ENCODE data around the gene MVB12B.

MVB12B gene

DNA sequence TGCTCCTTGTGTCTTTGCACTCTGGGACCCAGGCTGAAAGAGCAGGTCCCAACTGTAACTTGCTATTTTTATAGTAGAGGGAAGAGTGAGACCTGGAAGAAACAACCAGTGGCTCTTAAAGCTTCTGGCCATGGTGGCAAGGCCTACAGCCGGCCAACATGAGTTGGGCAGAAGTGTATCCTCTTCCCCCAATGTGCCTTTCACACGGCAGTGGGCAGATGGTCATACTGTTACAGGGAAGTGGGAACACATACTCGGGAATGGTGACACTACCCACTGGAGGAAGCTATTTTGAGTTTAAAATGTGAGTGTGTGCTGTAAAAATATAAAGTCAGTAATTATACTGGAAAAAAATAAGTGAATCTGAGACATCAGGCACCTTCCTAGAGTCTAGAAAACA, 116.0 kb downstream of the MVB12B start:
- H3K27me3 ChIP-seq (ENCODE audit: control insufficient read depth in 1 of 2, insufficient read depth in 2 of 2, low read length in 2 of 2), result no peaks in the 10 kb centered on the region
- no peak overlapping the region for H3K4me3 ChIP-seq (ENCODE audit: low read depth in 1 of 2, low read length in 2 of 2)
- H3K4me1 ChIP-seq (ENCODE audit: insufficient read depth, low read length), result no peaks in the 10 kb centered on the region
- no peak overlapping the region for H3K9ac ChIP-seq (ENCODE audit: low read length)
- H3K27ac ChIP-seq (ENCODE audit: low read depth, low read length), result no peak overlapping the region
- no peaks in the 10 kb centered on the region for H3K36me3 ChIP-seq (ENCODE audit: insufficient read depth, low read length)
- H3K9me3 ChIP-seq (ENCODE audit: low read length), result no peaks in the 10 kb centered on the region

- Histone ChIP-seq H3K9ac (ENCODE audit: low read length) (no peak overlapping the region), H3K36me3 (ENCODE audit: insufficient read depth, low read length) (no peaks in the 10 kb centered on the region), H3K9me3 (ENCODE audit: low read length) (no peaks in the 10 kb centered on the region), H3K27ac (ENCODE audit: low read depth, low read length) (no peak overlapping the region), H3K4me1 (ENCODE audit: insufficient read depth, low read length) (no peaks in the 10 kb centered on the region), H3K27me3 (ENCODE audit: control insufficient read depth in 1 of 2, insufficient read depth in 2 of 2, low read length in 2 of 2) (no peaks in the 10 kb centered on the region), H3K4me3 (ENCODE audit: low read depth in 1 of 2, low read length in 2 of 2) (no peak overlapping the region)
Measured at GRCh38 chr9:126443144-126443543, 116.5 kb downstream of the MVB12B start.

- H3K4me3 ChIP-seq (ENCODE audit: low read depth in 1 of 2, low read length in 2 of 2), result no peak overlapping the region
- H3K4me1 ChIP-seq (ENCODE audit: insufficient read depth, low read length), result no peaks in the 10 kb centered on the region
- no peaks in the 10 kb centered on the region for H3K9me3 ChIP-seq (ENCODE audit: low read length)
- H3K36me3 ChIP-seq (ENCODE audit: insufficient read depth, low read length), result no peaks in the 10 kb centered on the region
- no peaks in the 10 kb centered on the region for H3K27me3 ChIP-seq (ENCODE audit: control insufficient read depth in 1 of 2, insufficient read depth in 2 of 2, low read length in 2 of 2)
- H3K27ac ChIP-seq (ENCODE audit: low read depth, low read length), result no peak overlapping the region
- H3K9ac ChIP-seq (ENCODE audit: low read length), result no peak overlapping the region
Measured at GRCh38 chr9:126448136-126448535, 121.5 kb downstream of the MVB12B start.

- Histone ChIP-seq H3K27me3 (ENCODE audit: control insufficient read depth in 1 of 2, insufficient read depth in 2 of 2, low read length in 2 of 2) (no peaks in the 10 kb centered on the region), H3K4me1 (ENCODE audit: insufficient read depth, low read length) (no peaks in the 10 kb centered on the region), H3K27ac (ENCODE audit: low read depth, low read length) (no peak overlapping the region), H3K9me3 (ENCODE audit: low read length) (no peaks in the 10 kb centered on the region), H3K9ac (ENCODE audit: low read length) (no peak overlapping the region), H3K36me3 (ENCODE audit: insufficient read depth, low read length) (no peaks in the 10 kb centered on the region), H3K4me3 (ENCODE audit: low read depth in 1 of 2, low read length in 2 of 2) (no peak overlapping the region)
Measured at GRCh38 chr9:126448865-126449577, 122.4 kb downstream of the MVB12B start.

DNA sequence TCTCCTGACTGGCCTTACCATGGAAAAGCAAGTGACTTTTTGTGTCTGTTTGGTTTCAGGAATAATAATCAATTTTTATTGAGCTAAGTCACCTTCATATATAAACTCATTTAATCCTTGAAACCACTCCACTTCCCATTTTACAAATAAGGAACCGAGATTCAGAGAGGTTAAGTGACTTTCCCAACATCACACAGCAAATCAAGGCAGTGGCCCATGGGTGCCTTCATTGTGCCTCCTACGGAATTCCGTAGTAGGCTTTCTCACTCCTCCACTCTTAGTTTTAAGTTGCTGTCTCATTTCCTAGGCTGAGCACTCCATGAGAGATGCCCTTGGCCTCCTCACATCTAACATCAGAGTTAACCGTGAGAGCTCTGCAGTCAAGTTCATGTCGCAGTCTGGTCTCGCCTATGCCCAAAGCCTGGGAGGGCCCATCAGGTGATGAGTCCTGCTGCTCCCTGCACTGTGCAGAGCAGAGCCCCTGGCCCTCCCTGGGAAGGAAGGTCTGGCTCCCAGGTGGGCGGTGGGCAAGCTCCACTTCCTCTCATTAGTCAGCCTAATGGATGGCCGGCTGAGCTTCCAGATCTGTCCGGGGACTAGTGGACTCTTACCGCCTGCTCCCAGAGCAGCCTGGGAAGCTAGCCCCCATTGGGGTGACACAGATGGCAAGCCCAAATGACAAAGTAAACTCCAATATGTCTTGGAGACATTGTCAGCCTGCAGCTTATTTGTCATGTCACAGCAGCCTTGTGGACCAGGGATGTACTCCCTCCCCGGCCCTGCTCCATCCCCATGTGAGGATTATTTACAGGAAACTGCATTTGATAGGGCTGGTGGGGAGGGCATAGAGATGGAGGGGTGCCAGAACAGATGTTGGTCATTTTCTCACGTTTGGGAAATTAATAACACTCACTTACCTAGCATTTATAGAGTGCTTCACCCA, 123.4 kb downstream of the MVB12B start:
- Histone ChIP-seq H3K4me1 (ENCODE audit: insufficient read depth, low read length) (no peaks in the 10 kb centered on the region), H3K27ac (ENCODE audit: low read depth, low read length) (no peak overlapping the region), H3K9me3 (ENCODE audit: low read length) (no peaks in the 10 kb centered on the region), H3K4me3 (ENCODE audit: low read depth in 1 of 2, low read length in 2 of 2) (no peak overlapping the region), H3K36me3 (ENCODE audit: insufficient read depth, low read length) (no peaks in the 10 kb centered on the region), H3K27me3 (ENCODE audit: control insufficient read depth in 1 of 2, insufficient read depth in 2 of 2, low read length in 2 of 2) (no peaks in the 10 kb centered on the region), H3K9ac (ENCODE audit: low read length) (no peak overlapping the region)

DNA sequence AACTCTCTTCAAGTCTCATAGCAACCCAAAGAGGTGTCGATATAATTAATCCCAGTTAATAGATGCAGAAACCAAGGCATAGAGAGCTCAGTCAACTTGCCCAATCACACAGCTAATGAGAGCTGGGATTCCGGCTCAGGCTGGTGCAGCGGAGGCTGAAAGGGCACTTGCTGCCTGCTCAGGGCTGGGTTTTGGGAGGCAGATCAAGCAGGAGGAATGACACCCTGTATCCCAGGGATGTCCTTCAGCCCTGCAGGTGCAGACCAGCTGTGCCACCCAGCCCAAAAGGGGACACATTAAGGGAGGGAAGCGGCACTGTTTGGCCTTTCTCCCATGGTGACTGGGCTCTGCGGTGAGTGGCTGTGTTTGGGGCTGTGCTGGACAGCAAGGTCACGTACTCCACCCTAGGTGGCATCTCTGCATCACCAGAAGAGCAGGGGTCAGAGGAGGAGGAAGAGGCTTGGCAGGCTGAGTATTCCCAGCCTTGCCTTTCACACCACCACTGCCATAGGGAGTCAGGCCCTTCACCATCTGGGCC, 124.1 kb downstream of the MVB12B start:
- H3K4me1 ChIP-seq (ENCODE audit: insufficient read depth, low read length), result no peaks in the 10 kb centered on the region
- no peak overlapping the region for H3K27ac ChIP-seq (ENCODE audit: low read depth, low read length)

DNA sequence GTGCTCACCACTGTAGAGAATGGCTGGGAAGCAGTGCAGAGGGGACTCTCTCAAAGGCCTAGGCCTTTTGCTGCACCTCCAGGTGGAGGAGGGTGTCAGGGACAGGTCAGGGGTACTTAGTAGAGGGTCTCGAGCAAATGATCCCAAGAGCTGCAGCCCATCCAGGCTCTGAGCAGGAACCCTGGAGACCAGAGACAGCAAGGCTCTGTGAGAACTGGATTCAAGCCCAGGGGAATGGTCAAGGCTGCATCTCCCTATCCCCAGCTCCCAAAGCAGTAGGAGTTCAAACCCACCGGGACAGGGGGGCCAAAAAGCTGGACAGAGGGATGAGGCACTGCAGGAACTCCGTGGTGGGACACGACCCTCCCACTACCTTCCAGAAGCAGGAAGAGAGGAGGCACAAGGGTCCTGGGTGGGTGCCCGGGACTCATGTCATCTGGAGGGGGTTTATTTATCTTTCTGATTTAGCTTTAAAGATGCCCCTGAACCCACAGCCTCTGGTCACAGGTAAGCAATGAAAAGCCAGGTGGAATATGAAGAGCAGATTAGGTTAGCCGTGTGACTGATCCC, 124.8 kb downstream of the MVB12B start:
- H3K9ac ChIP-seq (ENCODE audit: low read length), result no peak overlapping the region
- no peak overlapping the region for H3K27ac ChIP-seq (ENCODE audit: low read depth, low read length)
- H3K4me1 ChIP-seq (ENCODE audit: insufficient read depth, low read length), result no peaks in the 10 kb centered on the region
- no peak overlapping the region for H3K4me3 ChIP-seq (ENCODE audit: low read depth in 1 of 2, low read length in 2 of 2)
- no peaks in the 10 kb centered on the region for H3K36me3 ChIP-seq (ENCODE audit: insufficient read depth, low read length)
- H3K9me3 ChIP-seq (ENCODE audit: low read length), result no peaks in the 10 kb centered on the region
- no peaks in the 10 kb centered on the region for H3K27me3 ChIP-seq (ENCODE audit: control insufficient read depth in 1 of 2, insufficient read depth in 2 of 2, low read length in 2 of 2)

More for the DNA sequence above, 124.1 kb downstream of the MVB12B start:
- no peak overlapping the region for H3K4me3 ChIP-seq (ENCODE audit: low read depth in 1 of 2, low read length in 2 of 2)
- no peak overlapping the region for H3K9ac ChIP-seq (ENCODE audit: low read length)
- no peaks in the 10 kb centered on the region for H3K36me3 ChIP-seq (ENCODE audit: insufficient read depth, low read length)
- H3K27me3 ChIP-seq (ENCODE audit: control insufficient read depth in 1 of 2, insufficient read depth in 2 of 2, low read length in 2 of 2), result no peaks in the 10 kb centered on the region
- H3K9me3 ChIP-seq (ENCODE audit: low read length), result no peaks in the 10 kb centered on the region

DNA sequence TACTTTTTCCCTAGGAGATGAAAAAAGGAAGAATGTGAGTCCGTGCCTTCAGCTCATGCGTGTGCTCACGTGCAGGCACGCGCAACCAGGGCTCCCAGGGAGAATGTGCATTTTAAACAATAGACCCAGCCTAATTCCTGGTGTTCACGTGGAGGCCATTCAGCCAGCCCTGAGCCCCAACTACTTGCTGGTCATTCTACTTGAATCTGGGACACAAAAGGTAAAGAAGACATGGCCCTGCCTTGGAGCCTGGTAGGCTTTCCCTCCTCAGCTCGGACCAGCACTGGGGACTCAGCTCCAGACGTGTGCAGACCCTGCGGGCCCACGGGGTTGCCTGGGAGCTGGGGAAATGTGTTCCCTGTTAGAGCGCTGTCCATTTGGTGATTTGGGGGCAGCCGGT, 125.5 kb downstream of the MVB12B start:
- Histone ChIP-seq H3K4me3 (ENCODE audit: low read depth in 1 of 2, low read length in 2 of 2) (no peak overlapping the region), H3K4me1 (ENCODE audit: insufficient read depth, low read length) (no peaks in the 10 kb centered on the region), H3K36me3 (ENCODE audit: insufficient read depth, low read length) (no peaks in the 10 kb centered on the region), H3K27me3 (ENCODE audit: control insufficient read depth in 1 of 2, insufficient read depth in 2 of 2, low read length in 2 of 2) (no peaks in the 10 kb centered on the region), H3K9ac (ENCODE audit: low read length) (no peak overlapping the region), H3K9me3 (ENCODE audit: low read length) (no peaks in the 10 kb centered on the region), H3K27ac (ENCODE audit: low read depth, low read length) (no peak overlapping the region)

DNA sequence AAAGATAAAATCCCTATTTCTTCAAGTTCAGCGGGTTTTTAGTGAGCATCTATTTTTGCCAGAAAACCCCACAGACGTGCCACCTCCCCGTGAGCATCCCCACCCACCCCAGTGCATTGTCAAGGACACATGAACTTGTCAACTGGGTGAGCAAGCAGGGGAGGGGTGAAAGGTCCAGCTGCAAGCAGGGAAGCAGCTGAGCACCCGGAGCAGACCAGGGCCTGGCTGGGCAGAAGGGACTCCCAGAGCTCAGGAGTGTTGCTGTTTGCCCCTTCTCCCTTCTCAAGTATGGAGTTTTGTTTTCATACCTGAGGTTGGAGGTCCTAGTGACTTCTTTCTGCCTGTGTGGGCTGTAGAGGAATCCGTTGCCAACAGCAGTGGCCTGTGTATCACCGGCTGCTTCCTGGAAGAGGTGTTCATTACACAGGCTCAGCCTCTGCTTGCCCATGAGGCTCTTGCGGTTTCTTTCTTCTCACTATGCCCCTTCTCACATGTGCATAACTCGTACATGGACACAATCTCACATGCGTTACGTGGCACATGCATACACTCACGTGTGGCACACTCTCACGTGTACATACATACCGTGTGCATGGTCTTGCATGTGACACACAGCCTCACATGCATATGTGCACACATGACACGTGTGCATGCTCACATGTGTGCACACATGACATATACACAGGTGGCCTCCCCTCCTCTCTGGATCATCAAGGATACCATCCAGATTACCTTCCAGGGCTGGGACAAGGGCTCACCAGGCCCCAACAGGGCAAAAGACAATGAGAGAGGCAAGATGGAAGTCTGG, 126.7 kb downstream of the MVB12B start:
- no peak overlapping the region for H3K27ac ChIP-seq (ENCODE audit: low read depth, low read length)
- no peaks in the 10 kb centered on the region for H3K9me3 ChIP-seq (ENCODE audit: low read length)
- H3K4me1 ChIP-seq (ENCODE audit: insufficient read depth, low read length), result no peaks in the 10 kb centered on the region
- H3K9ac ChIP-seq (ENCODE audit: low read length), result no peak overlapping the region
- no peaks in the 10 kb centered on the region for H3K27me3 ChIP-seq (ENCODE audit: control insufficient read depth in 1 of 2, insufficient read depth in 2 of 2, low read length in 2 of 2)
- no peaks in the 10 kb centered on the region for H3K36me3 ChIP-seq (ENCODE audit: insufficient read depth, low read length)
- no peak overlapping the region for H3K4me3 ChIP-seq (ENCODE audit: low read depth in 1 of 2, low read length in 2 of 2)

- Histone ChIP-seq H3K27me3 (ENCODE audit: control insufficient read depth in 1 of 2, insufficient read depth in 2 of 2, low read length in 2 of 2) (no peaks in the 10 kb centered on the region), H3K9ac (ENCODE audit: low read length) (no peak overlapping the region)
Measured at GRCh38 chr9:126454215-126454614, 127.6 kb downstream of the MVB12B start.

DNA sequence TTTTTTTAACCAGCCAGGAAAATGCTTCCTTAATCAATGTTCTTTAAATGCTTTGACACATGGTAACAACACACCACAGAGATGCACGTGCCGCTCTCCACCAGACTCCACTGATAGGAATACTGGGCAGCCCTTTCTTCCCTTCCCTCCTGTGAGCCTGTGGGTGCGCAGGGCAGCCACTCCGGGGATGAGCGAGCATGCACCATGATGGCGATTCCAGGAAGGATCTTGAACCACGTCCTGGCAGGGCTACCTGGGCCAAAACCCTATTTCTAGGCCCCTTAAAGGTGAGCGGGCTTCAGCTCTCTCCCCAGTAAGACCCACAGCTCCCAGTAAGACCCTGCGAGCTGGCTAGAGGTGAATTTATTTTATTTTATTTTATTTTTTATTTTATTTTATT, 128.2 kb downstream of the MVB12B start:
- no peaks in the 10 kb centered on the region for H3K9me3 ChIP-seq (ENCODE audit: low read length)
- H3K27me3 ChIP-seq (ENCODE audit: control insufficient read depth in 1 of 2, insufficient read depth in 2 of 2, low read length in 2 of 2), result no peaks in the 10 kb centered on the region
- H3K27ac ChIP-seq (ENCODE audit: low read depth, low read length), result no peak overlapping the region
- no peaks in the 10 kb centered on the region for H3K4me1 ChIP-seq (ENCODE audit: insufficient read depth, low read length)
- no peak overlapping the region for H3K4me3 ChIP-seq (ENCODE audit: low read depth in 1 of 2, low read length in 2 of 2)
- H3K9ac ChIP-seq (ENCODE audit: low read length), result no peak overlapping the region
- H3K36me3 ChIP-seq (ENCODE audit: insufficient read depth, low read length), result no peaks in the 10 kb centered on the region

More at GRCh38 chr9:126454215-126454614, 127.6 kb downstream of the MVB12B start:
- no peaks in the 10 kb centered on the region for H3K36me3 ChIP-seq (ENCODE audit: insufficient read depth, low read length)
- H3K4me1 ChIP-seq (ENCODE audit: insufficient read depth, low read length), result no peaks in the 10 kb centered on the region
- no peaks in the 10 kb centered on the region for H3K9me3 ChIP-seq (ENCODE audit: low read length)
- no peak overlapping the region for H3K4me3 ChIP-seq (ENCODE audit: low read depth in 1 of 2, low read length in 2 of 2)
- no peak overlapping the region for H3K27ac ChIP-seq (ENCODE audit: low read depth, low read length)
